ENCODE measurements around the gene KLHL41.

DNA sequence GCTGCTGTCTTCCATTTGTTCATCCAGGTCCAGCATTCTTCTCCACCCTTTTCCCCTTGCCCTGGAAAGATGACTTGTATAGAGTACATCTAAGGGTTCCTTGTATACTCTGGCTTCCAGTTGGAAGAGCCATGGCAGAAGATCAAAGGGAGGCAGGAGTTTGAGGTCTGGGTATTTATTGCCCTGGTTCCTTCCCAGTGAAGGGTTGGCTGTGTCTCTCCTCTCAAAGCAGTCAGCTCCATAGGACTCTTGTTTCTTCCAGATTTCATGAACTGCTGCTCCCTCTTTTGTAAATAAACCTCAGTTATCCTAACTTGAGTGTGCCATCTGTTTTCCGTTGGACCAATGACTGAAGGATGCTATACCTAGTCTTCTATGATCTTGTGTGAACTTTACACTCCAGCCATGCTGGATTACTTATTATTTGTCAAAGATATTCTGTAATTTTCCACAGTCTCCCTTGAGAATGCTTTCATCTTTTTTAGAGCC lies 23.8 kb upstream of the KLHL41 start:
- TF ChIP-seq, protein P1, sequence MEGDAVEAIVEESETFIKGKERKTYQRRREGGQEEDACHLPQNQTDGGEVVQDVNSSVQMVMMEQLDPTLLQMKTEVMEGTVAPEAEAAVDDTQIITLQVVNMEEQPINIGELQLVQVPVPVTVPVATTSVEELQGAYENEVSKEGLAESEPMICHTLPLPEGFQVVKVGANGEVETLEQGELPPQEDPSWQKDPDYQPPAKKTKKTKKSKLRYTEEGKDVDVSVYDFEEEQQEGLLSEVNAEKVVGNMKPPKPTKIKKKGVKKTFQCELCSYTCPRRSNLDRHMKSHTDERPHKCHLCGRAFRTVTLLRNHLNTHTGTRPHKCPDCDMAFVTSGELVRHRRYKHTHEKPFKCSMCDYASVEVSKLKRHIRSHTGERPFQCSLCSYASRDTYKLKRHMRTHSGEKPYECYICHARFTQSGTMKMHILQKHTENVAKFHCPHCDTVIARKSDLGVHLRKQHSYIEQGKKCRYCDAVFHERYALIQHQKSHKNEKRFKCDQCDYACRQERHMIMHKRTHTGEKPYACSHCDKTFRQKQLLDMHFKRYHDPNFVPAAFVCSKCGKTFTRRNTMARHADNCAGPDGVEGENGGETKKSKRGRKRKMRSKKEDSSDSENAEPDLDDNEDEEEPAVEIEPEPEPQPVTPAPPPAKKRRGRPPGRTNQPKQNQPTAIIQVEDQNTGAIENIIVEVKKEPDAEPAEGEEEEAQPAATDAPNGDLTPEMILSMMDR (IDR thresholded peaks at IDR 0.05) = no peak
- TF ChIP-seq POLR2A (IDR thresholded peaks at IDR 0.05) = no peak
